T-cell (primary cell): ENCODE measurements around the gene CPLANE1. TPM values are rescaled to one million over a fixed set of nuclear protein-coding genes. Genes with fewer than 3 reads are reported as not detected.
"Not testable (repeated sequence)": the region's sequence is repeated elsewhere in the genome, so short reads cannot be mapped to it uniquely, and the experiment has no call there.

ENCODE experiments used
- ATAC-seq, 4 experiments: fragments of 200-7000 bp in 3 of 4; fragments of 150-1000 bp in 1 of 4; cut with Tn5 transposase; replicated peaks in 1 of 4; 1 replicate in 3 of 4; 2 replicates in 1 of 4; pipeline ENCODE4 v1.10.0; 2021; ENCODE audit warnings: moderate library complexity in 3 of 4, mild to moderate bottlenecking in 2 of 4, moderate number of reproducible peaks in 1 of 4
- CTCF ChIA-PET, 2 donors: fragments of 300-600 bp; sonication (Branson Sonifier 250); formaldehyde crosslinking; loops; one replicate each; lab custom pipeline; 2022; ENCODE audit warnings: antibody characterized with exemption in 2 of 2; lab: Charles Lee
- POLR2A ChIA-PET, 2 donors: fragments of 300-600 bp; sonication (Branson Sonifier 250); formaldehyde crosslinking; loops; one replicate each; lab custom pipeline; 2022; ENCODE audit warnings: antibody characterized with exemption in 2 of 2; lab: Charles Lee
- DNase-seq, 35 experiments: peaks; one replicate each; pipeline versions ENCODE4 v3.0.0 to v3.0.0-alpha.2; 2013 to 2023
- H3K27ac ChIP-seq: one replicate; pipeline ENCODE4 v1.5.1; 2013; ENCODE audit warnings: low read length
- H3K27me3 ChIP-seq, 2 experiments: replicated peaks in 1 of 2; 1 replicate in 1 of 2; 2 replicates in 1 of 2; pipeline versions ENCODE4 v1.6.1 to v1.7.0; 2013; ENCODE audit warnings: low read length in 1 of 2, mixed read lengths in 1 of 2; ENCODE audit not compliant: control insufficient read depth in 2 of 2, insufficient read depth in 2 of 2; ENCODE audit errors: extremely low read depth in 1 of 2
- H3K36me3 ChIP-seq, 2 donors: 1 replicate in 1 of 2; 2 replicates in 1 of 2; pipeline versions ENCODE4 v1.6.1 to v1.7.0; 2013; ENCODE audit warnings: low read length in 1 of 2; ENCODE audit not compliant: control insufficient read depth in 2 of 2, insufficient read depth in 1 of 2; ENCODE audit errors: extremely low read depth in 1 of 2
- H3K4me1 ChIP-seq, 2 experiments: 1 replicate in 1 of 2; 2 replicates in 1 of 2; pipeline versions ENCODE4 v1.6.1 to v1.7.0; 2013; ENCODE audit warnings: low read length in 2 of 2, mixed read lengths in 1 of 2; ENCODE audit not compliant: insufficient read depth in 2 of 2, control insufficient read depth in 1 of 2; ENCODE audit errors: extremely low read depth in 1 of 2
- H3K4me3 ChIP-seq, 2 donors: 1 replicate in 1 of 2; 2 replicates in 1 of 2; pipeline versions ENCODE4 v1.5.1 to v1.7.0; 2013; ENCODE audit warnings: mild to moderate bottlenecking in 2 of 2, low read length in 1 of 2, moderate library complexity in 1 of 2; ENCODE audit not compliant: control insufficient read depth in 1 of 2; ENCODE audit errors: extremely low read depth in 1 of 2
- H3K9me3 ChIP-seq: 2 replicates; pipeline ENCODE4 v1.7.0; 2013
- H3K27ac Mint-ChIP-seq, 2 donors: one replicate each; pipeline ENCODE4 v1.8.0; 2020 to 2021; ENCODE audit warnings: mild to moderate bottlenecking in 2 of 2, mixed read lengths in 2 of 2
- H3K27me3 Mint-ChIP-seq, 2 donors: one replicate each; pipeline ENCODE4 v1.8.0; 2021 to 2022; ENCODE audit warnings: mixed read lengths in 2 of 2
- H3K36me3 Mint-ChIP-seq: one replicate; pipeline ENCODE4 v1.8.0; 2021; ENCODE audit warnings: mixed read lengths
- H3K4me1 Mint-ChIP-seq, 3 donors: one replicate each; pipeline ENCODE4 v1.8.0; 2020 to 2022; ENCODE audit warnings: mixed read lengths in 3 of 3, mild to moderate bottlenecking in 1 of 3
- H3K4me3 Mint-ChIP-seq, 3 donors: one replicate each; pipeline ENCODE4 v1.8.0; 2020 to 2022; ENCODE audit warnings: mild to moderate bottlenecking in 3 of 3, mixed read lengths in 3 of 3, moderate library complexity in 3 of 3
- H3K9me3 Mint-ChIP-seq, 3 donors: one replicate each; pipeline ENCODE4 v1.8.0; 2020 to 2022; ENCODE audit warnings: mixed read lengths in 3 of 3
- WGBS: methylation state at CpG from one replicate; pipeline ENCODE4 v1.1.5; 2013; ENCODE audit warnings: missing lambda C conversion rate; ENCODE audit not compliant: insufficient coverage; 5-methylcytosine and 5-hydroxymethylcytosine counted together
- total RNA-seq, 35 experiments: library from RNA in 6 of 35; stranded (reverse) in 6 of 35; fragments of 120-200 nt in 1 of 35; gene quantifications; one replicate each; pipeline versions ENCODE4 v1.2.1 to v1.2.4 and lab custom pipeline; 2013 to 2026

Gene CPLANE1
- total RNA-seq, 5 donors from 2014 or later (not counting 1 experiment from before 2014, with no cell fraction given), result 5.1 to 9.4 (median 7.7) TPM

DNA sequence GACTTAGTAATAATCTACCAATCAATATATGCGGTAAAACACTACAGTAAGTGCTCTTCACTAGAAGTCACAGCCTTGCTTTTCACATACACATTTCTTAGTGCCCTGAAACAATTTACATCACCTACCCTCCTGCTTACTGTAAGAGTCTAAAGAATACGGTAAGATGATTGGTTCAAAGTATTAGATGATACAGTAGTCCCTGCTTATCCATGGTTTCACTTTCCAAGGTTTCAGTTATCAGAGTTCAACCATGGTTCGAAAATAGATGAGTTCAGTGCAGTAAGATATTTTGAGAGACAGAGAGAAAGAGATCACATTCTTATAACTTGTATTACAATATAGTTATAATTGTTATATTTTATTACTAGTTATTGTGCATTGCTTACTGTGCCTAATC, 83.0 kb downstream of the CPLANE1 start:
- WGBS, result no CpG with 5 or more reads among the region's 3 CpGs
- H3K27me3 Mint-ChIP-seq, result no peaks in the 10 kb centered on the region

DNA sequence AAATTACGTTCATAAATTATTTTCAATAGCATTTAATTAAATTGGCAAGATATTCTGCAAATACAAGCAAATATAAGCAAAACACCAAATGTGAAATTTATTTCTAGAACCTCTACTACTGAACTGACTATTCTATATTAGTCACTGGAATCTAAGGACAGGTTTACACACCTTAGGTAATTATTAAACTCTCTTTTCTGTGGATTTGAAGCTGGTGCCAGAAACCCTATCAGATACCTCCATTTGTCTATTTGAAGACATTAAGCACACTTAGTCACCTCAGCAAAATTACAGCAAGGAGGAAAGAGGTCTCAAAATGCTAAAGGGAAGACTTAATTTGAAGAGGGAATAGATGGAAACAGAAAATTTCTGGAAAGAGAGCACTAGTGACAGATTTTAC, 83.4 kb downstream of the CPLANE1 start:
- no peaks in the 10 kb centered on the region for H3K9me3 Mint-ChIP-seq
- no peaks in the 10 kb centered on the region for H3K27me3 Mint-ChIP-seq
- no CpG with 5 or more reads among the region's 1 CpG for WGBS
- no peak for DNase-seq
- ChIA-PET CTCF (no interaction called here), POLR2A (no interaction called here)
- no peak overlapping the region for H3K4me3 Mint-ChIP-seq
- H3K4me3 ChIP-seq, result no peak overlapping the region
- H3K4me1 ChIP-seq, result no peaks in the 10 kb centered on the region
- H3K4me1 Mint-ChIP-seq, result no peaks in the 10 kb centered on the region
- peaks cover 37% of the 10 kb centered on the region for H3K36me3 Mint-ChIP-seq
- H3K27ac ChIP-seq, result no peak overlapping the region
- no peak overlapping the region for H3K27ac Mint-ChIP-seq
- H3K9me3 ChIP-seq, result no peaks in the 10 kb centered on the region
- peaks cover 9 to 13% of the 10 kb centered on the region in 2 donors for H3K36me3 ChIP-seq
- no peak for ATAC-seq
- H3K27me3 ChIP-seq, result no peaks in the 10 kb centered on the region

More for the DNA sequence above, 83.0 kb downstream of the CPLANE1 start:
- Mint-ChIP-seq H3K36me3 (peaks cover 36% of the 10 kb centered on the region), H3K4me1 (no peaks in the 10 kb centered on the region), H3K27ac (no peak overlapping the region), H3K9me3 (no peaks in the 10 kb centered on the region), H3K4me3 (no peak overlapping the region)
- no peaks in the 10 kb centered on the region for H3K9me3 ChIP-seq
- H3K27me3 ChIP-seq, result no peaks in the 10 kb centered on the region
- ChIA-PET POLR2A (no interaction called here), CTCF (no interaction called here)
- peaks cover 9 to 17% of the 10 kb centered on the region in 2 donors for H3K36me3 ChIP-seq
- no peak overlapping the region for H3K27ac ChIP-seq
- H3K4me1 ChIP-seq, result no peaks in the 10 kb centered on the region
- ATAC-seq (no peak), DNase-seq (no peak)
- no peak overlapping the region for H3K4me3 ChIP-seq

DNA sequence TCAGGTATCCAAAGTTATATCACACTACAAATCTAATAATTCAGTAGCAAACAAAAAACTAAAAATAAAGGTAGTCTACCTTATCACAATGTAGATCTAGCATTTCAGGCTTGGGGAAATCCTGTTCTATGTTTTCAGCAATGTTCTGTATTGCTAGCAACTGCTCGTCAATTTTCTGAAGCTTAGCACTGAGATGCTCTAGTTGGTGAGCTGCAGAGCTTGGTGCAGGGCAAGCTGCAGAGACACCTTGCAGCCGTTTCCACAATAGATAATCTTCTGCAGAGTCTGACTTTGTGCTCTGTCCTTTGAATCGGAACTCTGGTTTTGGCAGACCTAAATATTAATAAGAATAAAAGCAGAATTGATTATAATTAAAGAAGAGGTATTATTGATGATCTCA, 95.5 kb downstream of the CPLANE1 start:
- no peak overlapping the region for H3K4me3 ChIP-seq
- H3K27ac Mint-ChIP-seq, result no peak overlapping the region
- peaks cover 44% of the 10 kb centered on the region for H3K36me3 Mint-ChIP-seq
- no peaks in the 10 kb centered on the region for H3K9me3 Mint-ChIP-seq
- no peaks in the 10 kb centered on the region for H3K9me3 ChIP-seq
- H3K27me3 Mint-ChIP-seq, result no peaks in the 10 kb centered on the region
- no peaks in the 10 kb centered on the region for H3K27me3 ChIP-seq
- H3K4me3 Mint-ChIP-seq, result no peak overlapping the region
- ATAC-seq, result no peak
- no peak overlapping the region for H3K27ac ChIP-seq
- no peak for DNase-seq
- ChIA-PET CTCF (no interaction called here), POLR2A (no interaction called here)
- H3K4me1 ChIP-seq, result no peaks in the 10 kb centered on the region
- H3K36me3 ChIP-seq, result peaks cover 0 to 30% of the 10 kb centered on the region in 2 donors
- WGBS, result 75% methylated on average over 1 of the region's 3 CpGs
- H3K4me1 Mint-ChIP-seq, result peaks cover 0 to 2% (median 0%) of the 10 kb centered on the region in 3 donors

DNA sequence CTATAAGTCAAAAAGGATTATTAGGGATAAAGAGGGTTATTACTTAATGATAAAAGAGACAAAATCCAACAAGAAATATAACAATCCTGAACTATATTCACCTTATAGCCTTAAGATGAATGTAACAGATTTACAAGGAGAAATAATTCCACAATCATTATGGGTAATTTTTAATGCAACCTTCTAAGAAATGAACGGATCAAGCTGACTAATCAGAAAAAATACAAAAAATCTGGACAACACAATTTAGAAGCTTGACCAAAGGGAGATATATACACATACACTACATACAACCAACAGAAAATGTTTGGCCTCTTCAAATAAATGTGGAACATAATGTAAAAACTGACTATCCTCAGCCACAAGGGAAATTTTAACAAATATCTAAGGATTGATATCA, 102.3 kb downstream of the CPLANE1 start:
- Mint-ChIP-seq H3K36me3 (peaks cover 42% of the 10 kb centered on the region), H3K27me3 (no peaks in the 10 kb centered on the region), H3K4me3 (no peak overlapping the region), H3K9me3 (peaks cover 4 to 8% (median 6%) of the 10 kb centered on the region in 3 donors), H3K27ac (no peak overlapping the region), H3K4me1 (no peaks in the 10 kb centered on the region)
- Histone ChIP-seq H3K36me3 (peaks cover 0 to 9% of the 10 kb centered on the region in 2 donors), H3K9me3 (no peaks in the 10 kb centered on the region), H3K27me3 (no peaks in the 10 kb centered on the region), H3K4me1 (no peaks in the 10 kb centered on the region), H3K27ac (no peak overlapping the region), H3K4me3 (no peak overlapping the region)
- ATAC-seq (no peak), DNase-seq (no peak)
- CTCF ChIA-PET, result no interaction called here
- POLR2A ChIA-PET, result interaction anchor here in 1 of 2 donors (1.0 kb wide), 1 partner anchor 9 kb away, joined by 3 read pairs; no protein-coding TSS in a partner anchor
- WGBS, result no CpG with 5 or more reads among the region's 1 CpG

DNA sequence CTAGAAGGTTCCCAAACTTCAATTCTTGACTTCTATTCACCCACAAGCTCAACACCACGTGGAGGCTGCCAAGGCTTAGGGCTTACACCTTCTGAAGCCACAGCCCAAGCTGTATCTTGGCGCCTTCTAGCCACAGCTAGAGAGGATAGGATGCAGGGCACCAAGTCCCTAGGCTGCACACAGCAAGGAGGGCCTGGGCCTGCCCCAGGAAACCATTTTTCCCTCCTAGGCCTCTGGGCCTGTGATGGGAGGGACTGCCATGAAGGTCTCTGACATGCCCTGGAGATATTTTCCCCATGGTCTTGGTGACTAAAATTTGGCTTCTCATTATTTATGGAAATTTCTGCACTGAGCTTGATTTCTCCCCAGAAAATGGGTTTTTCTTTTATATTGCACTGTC, 112.5 kb downstream of the CPLANE1 start:
- Histone ChIP-seq H3K36me3 (peaks cover 0 to 8% of the 10 kb centered on the region in 2 donors), H3K4me3 (no peak overlapping the region), H3K9me3 (no peaks in the 10 kb centered on the region), H3K27me3 (no peaks in the 10 kb centered on the region), H3K4me1 (no peaks in the 10 kb centered on the region), H3K27ac (no peak overlapping the region)
- ChIA-PET CTCF (no interaction called here), POLR2A (no interaction called here)
- peaks cover 5 to 22% (median 7%) of the 10 kb centered on the region in 3 donors for H3K9me3 Mint-ChIP-seq
- DNase-seq (no peak), ATAC-seq (no peak)
- WGBS, result 100% methylated on average over 1 of the region's 2 CpGs
- peaks cover 49% of the 10 kb centered on the region for H3K36me3 Mint-ChIP-seq
- no peak overlapping the region for H3K27ac Mint-ChIP-seq
- no peak overlapping the region for H3K4me3 Mint-ChIP-seq
- no peaks in the 10 kb centered on the region for H3K27me3 Mint-ChIP-seq
- no peaks in the 10 kb centered on the region for H3K4me1 Mint-ChIP-seq

DNA sequence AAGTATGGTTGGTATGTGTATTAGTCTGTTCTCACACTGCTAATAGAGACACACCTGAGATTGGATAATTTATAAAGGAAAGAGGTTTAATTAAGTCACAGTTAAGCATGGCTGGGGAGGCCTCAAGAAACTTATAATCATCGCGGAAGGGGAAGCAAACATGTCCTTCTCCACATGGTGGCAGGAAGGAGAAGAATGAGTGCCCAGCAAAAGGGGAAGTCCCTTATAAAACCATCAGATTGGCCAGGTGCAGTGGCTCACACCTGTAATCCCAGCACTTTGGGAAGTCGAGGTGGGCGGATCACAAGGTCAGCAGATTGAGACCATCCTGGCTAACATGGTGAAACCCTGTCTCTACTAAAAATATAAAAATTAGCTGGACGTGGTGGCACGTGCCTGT, 113.9 kb downstream of the CPLANE1 start:
- H3K36me3 ChIP-seq, DNase-seq, H3K27ac ChIP-seq, H3K4me3 Mint-ChIP-seq, H3K27ac Mint-ChIP-seq, POLR2A ChIA-PET, H3K4me1 ChIP-seq, CTCF ChIA-PET, H3K27me3 ChIP-seq, H3K27me3 Mint-ChIP-seq, H3K4me3 ChIP-seq, ATAC-seq, H3K9me3 ChIP-seq, H3K4me1 Mint-ChIP-seq: not testable (repeated sequence)
- peaks cover 5 to 22% (median 7%) of the 10 kb centered on the region in 3 donors for H3K9me3 Mint-ChIP-seq
- WGBS, result 100% methylated on average over 2 of the region's 6 CpGs
- H3K36me3 Mint-ChIP-seq, result peaks cover 40% of the 10 kb centered on the region

DNA sequence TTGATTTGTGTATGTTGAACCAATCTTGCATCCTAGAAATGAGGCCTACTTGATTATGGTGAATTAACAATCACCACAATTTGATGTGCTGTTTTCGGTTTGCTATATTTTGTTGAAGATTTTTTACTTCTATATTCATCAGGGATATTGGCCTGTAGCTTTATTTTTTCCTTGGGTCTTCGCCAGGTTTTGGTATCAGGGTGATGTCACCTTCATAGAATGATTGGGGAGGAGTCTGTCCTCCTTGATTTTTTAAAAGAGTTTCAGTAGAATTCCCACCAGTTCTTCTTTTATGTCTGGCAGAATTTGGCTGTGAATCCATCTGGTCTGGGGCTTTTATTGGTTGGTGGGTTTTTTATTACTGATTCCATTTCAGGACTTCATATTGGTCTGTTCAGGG, 115.2 kb downstream of the CPLANE1 start:
- H3K27ac Mint-ChIP-seq, result no peak overlapping the region
- peaks cover 0 to 8% of the 10 kb centered on the region in 2 donors for H3K36me3 ChIP-seq

More for the DNA sequence above, 115.2 kb downstream of the CPLANE1 start:
- Mint-ChIP-seq H3K36me3 (peaks cover 50% of the 10 kb centered on the region), H3K4me1 (no peaks in the 10 kb centered on the region), H3K9me3 (peaks cover 7 to 22% (median 9%) of the 10 kb centered on the region in 3 donors), H3K27me3 (no peaks in the 10 kb centered on the region), H3K4me3 (no peak overlapping the region)
- DNase-seq, result no peak
- Histone ChIP-seq H3K27ac (no peak overlapping the region), H3K9me3 (no peaks in the 10 kb centered on the region), H3K27me3 (no peaks in the 10 kb centered on the region), H3K4me1 (no peaks in the 10 kb centered on the region), H3K4me3 (no peak overlapping the region)
- no peak for ATAC-seq
- ChIA-PET POLR2A (no interaction called here), CTCF (no interaction called here)
- no CpG with 5 or more reads among the region's 2 CpGs for WGBS
